GM18858 (cell line): ENCODE measurements around the gene AAR2.

Source experiments
- ATAC-seq: cut with Tn5 transposase; IDR thresholded peaks from one replicate; pipeline ENCODE4 v1.9.1; 2021; ENCODE audit not compliant: unreplicated experiment

AAR2 gene

DNA sequence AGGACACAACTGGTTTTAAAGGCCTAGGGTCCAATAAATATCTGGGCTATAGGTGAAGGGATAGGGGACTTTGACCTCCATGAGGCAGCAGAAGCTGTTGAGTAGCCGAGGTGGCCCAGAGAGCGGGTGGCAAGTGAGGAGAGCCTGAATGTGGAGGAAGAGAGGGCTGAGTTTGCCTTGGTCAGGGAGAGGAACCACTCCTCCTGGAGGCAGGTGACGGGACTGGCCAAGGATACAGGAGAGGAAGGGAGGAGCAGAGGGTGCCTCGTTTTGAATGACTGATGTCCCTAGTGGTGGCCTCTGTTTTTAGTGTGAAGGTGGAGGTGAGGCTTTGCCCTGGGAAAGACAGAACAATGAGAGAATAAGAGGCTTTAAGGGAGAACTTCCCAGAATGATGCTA is 19.1 kb upstream of the AAR2 start:
- no peak for ATAC-seq

DNA sequence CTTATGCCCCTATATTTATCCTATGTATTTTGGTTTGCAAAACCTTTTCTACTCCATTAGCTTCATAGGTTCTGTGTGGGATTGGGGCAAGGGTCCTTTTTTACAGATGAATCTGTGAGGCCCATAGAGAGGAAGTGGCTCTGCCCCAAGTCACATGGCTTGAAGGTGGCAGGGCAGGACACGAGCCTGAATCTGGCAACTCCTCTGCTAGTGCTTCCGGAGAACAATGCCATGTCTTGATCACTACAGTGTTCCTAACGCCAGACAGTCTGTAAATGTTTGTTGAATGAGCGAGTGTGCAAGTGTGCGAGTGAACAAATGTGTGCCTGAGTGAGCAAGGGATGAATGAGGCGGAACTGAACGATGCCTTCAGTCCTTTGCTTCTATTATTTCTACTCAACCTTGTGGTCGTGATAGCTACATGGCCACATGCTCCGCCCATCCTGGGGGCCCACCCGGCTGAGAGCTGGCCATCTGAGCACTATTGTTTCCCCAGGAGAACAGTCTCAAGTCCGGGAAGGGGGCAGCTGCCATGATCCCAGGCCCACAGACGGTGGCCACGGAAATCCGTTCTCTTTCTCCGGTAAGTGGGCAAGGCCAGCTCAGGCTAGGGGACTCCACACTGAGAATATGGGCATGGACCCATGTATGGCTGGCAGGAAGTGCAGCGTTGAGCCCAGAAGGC is 17.8 kb upstream of the AAR2 start:
- ATAC-seq: no peak

DNA sequence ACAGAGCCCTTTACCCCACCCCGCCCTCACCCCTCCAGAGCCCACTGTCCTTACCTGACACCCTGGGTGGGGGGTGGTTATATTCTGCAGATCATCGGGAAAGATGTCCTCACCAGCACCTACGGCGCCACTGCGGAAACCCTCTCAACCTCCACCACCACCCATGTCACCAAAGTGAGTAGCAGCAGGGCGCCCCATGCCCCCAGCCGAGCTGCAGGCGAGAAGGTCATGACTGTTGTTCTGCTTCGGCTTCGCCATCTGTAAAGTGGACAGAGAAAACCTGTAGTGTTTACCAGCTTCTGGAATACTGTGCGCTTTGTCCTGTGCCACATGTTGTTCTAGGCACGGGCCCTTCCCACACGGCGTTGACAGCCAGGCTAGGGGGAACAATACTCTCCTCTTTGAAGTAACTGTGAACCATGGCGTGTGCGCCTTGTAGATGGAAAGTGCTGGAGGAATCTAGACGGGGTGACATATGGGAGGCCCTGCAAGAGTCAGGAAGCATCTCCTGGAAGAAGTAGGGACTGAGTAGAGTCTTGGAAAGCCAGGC is 16.5 kb upstream of the AAR2 start:
- ATAC-seq: no peak

DNA sequence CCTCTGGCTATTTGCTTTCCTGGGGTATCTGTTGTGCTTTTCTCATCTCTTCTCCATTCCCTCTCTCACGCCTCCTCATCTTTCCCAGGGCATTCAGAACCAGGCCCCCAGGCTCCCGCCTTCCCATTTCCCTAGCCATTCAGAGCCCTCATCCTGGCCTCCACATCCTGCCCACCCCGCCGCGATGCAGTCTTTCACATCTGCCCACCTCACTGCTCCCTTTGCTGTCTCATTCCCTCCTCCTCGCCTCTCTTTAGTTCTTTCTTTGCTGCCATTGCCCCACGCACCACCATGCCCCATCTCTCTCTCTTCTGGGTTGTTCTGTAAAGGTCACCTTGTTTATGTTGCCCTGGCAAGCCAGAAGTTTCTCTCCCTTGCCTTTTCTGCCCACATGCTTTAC is 10.6 kb upstream of the AAR2 start:
- ATAC-seq: no peak

DNA sequence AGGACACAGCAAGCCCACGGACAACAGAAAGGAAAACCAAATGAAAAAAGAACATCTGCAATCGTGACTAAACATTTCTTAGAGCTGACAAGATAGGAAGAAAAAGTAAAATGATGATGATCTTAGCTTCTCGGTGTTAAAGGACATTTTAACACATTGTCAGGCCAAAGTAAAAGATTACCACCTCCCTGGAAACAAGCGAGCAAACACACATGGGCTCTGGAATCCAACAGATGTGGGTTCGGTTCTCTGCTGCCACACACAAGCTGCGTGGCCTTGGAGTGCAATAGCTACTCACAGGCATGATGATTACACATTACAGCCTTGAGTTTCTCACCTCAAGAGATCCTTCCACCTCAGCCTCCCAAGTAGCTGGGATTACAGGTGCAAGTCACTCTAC is 7.5 kb upstream of the AAR2 start:
- ATAC-seq: no peak

DNA sequence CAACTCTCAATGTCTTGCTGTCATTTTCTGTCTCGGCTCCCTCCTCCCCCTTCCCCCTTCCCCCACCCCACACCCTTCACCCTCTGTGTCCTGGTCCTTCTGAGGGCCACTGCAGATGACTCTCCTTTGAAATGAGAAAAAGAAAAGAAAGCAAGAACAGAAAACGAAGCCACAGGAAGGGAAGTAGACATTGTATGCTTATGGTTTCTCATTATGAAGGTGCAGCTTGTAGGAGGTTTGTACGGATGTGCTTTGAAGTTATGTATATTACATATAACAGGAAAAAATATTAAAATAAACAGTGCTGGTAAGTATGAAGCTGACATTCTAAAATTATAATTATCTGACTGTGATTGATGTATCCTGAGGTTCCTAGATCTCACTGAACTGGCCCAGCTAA is 6.3 kb upstream of the AAR2 start:
- ATAC-seq: no peak

DNA sequence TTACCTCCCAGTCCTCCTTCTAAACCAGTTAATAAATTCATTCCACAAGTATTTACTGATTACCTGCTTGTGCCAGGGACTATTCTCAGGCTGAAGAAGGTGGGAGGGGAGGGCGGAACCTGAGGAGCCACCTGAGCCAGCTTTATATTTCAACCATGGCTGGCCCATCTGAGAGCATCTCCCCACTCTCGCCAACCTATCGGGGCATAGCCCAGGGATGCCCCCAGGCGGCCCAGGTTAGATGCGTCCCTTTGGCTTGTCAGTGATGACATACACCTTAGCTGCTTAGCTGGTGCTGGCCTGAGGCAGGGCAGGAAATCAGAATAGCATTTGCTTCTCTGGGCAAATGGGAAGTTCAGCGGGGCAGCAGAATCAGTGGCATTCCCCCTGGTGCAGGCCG is 4.9 kb upstream of the AAR2 start:
- ATAC-seq: no peak

DNA sequence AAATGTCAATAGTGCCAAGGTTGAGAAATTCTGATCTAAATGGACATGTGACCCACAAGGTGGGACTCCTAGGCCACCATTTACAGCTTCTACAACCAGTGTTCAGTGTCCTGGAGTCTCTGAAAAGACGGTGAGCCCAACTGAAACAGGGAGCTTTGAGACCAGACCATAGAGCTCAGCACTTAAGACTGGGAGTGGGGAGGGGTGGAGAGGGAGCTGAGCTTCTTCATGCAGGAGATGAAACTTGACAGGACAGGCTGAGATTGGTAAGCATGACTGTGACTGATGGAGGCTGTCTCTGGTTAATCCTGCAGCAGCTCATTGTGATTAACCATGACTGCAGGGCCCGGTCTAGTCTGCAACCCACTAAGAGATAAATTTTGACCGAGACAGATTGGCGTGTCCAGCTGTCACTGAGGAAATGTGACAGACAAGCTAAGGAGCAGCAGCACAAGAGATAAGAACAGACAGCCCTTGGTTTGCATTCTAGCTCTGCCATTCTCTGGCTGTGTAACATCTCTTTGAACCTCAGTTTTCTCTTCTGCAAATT is 1.4 kb upstream of the AAR2 start:
- ATAC-seq: no peak

DNA sequence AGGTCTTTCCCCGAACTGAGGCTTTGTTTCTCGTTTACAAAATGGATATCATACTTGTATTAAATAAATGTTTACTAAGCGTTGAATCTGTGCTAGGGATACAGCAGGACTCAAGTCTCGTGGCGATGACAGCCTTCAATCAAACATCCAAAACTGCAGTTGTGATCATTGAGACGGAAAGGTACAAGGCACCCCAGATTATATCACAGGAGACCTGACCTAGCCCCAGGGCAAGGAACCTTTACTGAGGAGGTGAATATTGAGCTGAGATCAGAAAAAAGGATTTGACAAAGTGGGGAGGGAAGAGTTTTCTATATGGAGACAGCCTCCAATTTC is 476 bp downstream of the AAR2 start:
- ATAC-seq: no peak

DNA sequence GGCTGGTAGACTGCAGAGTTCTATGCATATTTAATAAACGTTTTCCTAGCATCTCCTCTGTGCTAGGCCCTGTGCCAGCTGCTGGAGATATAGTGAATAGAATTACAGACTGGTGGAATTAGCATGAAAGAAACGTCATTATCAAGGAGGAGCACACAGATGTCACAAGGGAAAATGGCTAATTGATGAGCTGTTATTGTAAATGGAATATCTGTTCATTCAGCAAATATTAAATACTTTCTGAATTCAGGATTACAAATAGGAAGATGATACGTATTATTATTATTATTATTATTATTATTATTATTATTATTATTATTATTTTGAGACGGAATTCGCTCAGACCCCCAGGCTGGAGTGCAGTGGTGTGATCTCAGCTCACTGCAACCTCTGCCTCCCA is 1.2 kb downstream of the AAR2 start:
- no peak for ATAC-seq

DNA sequence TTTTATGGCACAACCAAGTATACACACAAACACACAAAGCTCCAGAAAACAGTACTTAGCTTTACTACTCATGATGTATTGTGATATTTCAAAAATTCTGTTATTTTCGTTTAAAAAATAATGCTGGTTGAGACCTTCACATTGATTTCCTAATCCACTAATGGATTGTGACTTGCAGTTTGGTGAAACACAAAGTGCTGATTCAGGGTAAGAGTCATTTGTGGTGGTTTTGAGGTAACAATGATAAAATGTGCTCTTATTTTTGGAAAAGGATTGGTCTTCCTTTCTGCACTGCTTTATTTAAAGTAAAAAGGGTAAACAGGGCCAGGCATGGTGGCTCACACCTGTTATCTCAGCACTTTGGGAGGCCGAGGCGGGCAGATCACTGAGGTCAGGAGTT is 1.9 kb downstream of the AAR2 start:
- ATAC-seq: no peak

DNA sequence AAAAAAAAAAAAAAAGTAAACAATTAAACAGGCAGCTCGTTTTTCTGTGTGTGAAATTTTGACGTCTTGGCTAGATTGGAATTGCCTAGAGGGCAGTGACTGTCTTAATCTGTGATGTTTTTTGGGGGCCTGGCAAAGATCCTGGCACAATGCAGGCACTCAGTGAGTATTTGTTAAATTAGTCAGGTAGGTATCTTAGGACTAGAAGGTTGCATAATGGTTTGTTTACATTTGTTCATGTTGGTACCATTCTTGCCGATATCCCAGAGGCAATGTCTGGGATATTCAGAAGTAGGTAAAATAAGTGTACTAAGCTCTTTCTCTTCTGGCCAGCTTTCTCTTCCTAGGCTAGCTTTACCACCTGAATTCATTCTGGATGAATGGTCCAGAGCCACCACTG is 2.5 kb downstream of the AAR2 start:
- ATAC-seq: no peak

DNA sequence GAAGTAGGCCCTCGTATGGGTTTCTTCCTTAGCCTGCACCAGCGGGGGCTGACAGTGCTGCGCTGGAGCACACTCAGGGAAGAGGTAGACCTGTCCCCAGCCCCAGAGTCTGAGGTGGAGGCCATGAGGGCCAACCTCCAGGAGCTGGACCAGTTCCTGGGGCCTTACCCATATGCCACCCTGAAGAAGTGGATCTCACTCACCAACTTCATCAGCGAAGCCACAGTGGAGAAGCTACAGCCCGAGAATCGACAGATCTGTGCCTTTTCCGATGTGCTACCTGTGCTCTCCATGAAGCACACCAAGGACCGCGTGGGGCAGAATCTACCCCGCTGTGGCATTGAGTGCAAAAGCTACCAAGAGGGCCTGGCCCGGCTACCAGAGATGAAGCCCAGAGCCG is 3.8 kb downstream of the AAR2 start:
- no peak for ATAC-seq

DNA sequence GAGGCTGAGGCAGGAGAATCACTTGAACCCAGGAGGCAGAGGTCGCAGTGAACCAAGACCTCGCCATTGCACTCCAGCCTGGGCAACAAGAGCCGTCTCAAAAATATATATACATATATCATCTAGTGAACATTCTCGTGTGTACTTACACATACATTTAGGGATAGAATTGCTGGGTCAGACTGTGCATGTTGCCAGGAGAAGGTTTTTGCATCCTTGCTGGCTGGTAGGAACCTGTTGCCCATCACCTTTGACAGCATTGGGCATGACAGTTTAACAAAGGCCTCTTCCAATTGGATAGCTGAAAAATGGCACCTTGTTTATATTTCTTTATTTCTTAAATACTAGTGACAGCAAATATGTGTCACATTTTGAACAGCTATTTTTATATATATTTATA is 5.4 kb downstream of the AAR2 start:
- ATAC-seq: no peak

DNA sequence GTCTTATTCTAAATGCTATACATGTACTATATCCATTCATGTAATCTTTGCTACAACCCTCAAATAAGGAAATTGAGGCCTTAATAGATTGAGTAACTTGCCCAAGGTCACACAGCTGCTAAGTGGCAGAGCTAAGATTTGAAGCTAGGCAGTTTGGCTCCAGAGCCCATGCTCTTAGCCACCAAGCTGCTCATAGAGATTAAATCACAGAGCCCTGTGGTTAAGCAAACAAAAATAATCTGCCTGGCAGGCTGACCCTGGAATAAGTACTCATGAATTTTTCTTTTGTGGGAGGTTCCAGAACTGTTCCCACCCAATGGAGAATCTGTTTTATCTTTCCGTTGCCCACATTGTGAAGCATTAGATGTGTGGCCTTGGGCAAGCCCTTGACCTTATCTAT is 7.4 kb downstream of the AAR2 start:
- no peak for ATAC-seq

DNA sequence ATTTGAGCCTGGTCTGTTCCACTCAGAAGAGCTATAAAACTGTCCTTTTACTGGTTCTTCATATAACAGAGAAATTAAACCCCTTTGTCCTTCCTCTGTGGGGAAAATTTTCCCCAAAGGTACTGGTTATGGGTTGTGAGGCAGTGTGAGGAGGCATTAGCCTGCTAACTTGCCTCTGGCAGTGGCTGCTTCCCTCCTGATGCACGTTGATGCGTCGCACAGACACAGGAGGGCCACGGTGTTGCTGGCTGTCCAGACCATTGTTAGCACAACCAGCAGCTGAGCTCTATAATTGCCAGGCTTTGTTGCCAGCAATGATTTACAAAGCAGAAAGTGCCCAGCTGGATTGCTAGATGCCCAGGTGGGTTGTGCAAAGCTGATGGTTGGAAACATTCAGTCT is 10.1 kb downstream of the AAR2 start:
- ATAC-seq: no peak

DNA sequence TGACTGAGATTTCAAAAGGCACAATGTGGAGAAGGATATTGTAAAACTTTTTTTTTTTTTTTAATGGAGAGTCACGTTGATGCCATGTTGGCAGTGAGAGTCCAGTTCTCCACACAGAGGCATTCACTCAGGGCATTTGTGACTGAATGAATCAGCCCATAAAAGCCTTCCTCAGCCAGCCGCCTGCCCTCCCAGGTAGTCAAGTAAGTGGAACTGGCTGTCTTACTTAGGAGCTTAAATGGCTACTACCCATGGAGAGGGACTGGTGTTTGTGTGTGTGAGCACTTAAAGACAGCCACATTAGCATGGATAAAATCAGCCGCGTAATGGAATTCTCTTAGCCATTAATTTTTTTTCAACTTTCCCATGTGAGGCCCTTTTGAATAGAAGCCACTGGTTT is 12.6 kb downstream of the AAR2 start:
- ATAC-seq: no peak

DNA sequence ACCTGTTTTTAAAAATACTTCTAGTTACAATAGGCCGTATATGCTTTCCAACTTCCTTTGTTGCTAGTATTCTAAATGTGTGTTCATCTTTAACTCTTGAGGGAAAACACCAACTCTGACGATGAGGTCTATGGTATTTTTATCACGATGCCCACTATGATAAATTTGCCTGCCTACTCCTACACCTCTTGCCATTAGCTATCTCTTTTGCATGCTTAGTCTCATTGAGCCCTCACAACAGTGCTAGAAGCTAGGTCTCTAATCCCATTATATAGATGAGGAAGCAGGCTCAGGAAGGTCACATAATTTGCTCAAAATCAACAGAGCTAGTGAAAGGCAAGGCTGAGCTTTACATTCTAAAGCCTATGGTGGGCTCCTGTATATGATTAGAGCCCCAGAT is 13.2 kb downstream of the AAR2 start:
- no peak for ATAC-seq

DNA sequence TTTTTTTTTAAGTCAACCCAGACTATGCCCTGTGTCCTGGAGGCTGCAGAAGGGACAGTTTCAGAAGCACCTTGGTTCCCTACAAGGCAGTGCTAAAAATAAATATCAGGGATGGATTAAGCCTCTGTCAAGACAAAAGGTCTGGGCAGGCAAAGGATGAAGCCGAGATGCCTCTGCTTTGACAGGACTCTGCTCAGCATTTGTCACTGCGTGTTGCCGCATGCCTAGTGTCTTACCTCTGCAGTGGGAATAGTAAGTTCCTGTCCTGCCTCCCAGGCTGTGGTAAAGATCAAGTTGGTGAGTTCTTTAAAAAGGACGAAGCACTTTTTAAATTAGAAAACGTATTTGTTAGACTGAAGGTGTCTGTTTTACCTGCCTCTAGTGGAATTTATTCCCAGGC is 15.1 kb downstream of the AAR2 start:
- ATAC-seq: no peak

DNA sequence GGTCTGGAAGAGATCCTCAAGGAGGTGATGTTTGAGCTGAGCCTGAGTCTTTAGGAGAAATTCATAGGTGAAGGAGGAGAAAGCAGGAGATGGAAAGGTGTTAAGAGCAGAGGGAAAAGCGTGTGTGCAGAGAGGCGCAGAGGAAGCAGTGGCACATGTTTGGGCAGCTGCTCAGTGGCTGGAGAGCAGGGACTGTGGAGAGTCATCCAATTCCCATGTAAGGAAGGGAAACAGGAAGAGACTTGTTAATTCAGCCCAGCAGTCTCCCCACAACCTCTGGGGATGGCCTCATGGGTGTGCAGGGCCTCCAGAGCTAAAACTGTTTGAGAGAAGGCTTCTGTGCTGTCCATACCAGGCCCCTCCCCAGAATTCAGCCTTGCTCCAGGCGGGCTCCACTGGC is 16.2 kb downstream of the AAR2 start:
- no peak for ATAC-seq

DNA sequence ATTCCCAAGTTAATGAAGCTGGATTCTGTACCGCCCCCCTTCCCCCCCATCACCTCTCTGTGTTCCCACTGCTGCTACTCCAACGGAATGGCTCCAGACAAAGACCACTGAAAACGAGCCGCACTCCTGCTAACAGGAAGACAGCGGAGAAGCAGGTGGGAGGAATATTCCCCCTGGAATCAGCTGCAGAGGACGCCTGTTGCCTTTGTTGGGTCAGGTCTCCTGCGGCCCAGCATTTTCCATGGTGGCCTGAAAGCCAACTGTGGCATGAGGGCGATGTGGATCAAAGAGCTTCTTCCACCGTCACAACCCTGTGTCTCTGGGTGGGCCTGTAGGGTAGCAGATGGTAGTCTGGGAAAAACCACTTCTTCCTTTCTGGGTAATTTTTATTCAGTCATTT is 16.8 kb downstream of the AAR2 start:
- no peak for ATAC-seq

DNA sequence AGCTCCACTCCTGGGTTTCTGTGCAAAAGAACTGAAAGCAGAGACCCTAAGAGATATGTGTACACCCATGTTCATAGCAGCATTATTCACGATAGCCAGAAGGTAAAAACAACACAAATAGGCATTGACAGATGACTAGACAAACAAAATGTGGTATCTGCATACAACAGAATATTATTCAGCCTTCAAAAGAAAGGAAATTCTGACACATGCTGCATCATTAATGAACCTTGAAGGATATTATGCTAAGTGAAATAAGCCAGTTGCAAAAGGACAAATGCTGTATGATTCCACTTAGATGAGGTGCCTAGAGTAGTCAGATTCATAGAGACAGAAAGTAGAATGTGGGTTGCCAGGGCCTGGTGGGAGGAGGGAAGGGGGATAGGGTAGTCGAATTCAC is 17.8 kb downstream of the AAR2 start:
- ATAC-seq: no peak

DNA sequence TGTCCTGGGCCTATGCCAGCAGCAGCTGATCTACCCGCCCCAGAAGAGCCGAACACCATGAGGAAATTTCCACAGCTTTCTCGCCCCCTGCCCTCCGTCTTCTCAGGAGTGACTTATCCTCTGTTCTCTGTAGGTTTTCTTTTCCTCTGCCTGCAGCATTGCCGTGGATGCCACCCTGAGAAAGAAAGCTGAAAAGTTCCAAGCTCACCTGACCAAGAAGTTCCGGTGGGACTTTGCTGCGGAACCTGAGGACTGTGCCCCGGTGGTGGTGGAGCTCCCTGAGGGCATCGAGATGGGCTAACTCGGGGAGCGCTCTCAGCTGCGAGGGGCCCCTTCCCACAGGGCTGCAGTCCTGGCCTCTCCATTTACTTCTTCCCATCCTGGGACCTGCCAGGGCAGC is 19.2 kb downstream of the AAR2 start:
- ATAC-seq: no peak
